Stimulated activated CD8-positive, alpha-beta memory T cell treated with anti-CD3 and anti-CD28 coated beads, Interleukin-4, amount 100 ng/mL, for 4 hours (primary cell): ENCODE results near the gene RFX2.
A peak's percentile ranks its signal among the peaks of the same experiment; 100 is the strongest.
"Not testable (repeated sequence)": the region's sequence is repeated elsewhere in the genome, so short reads cannot be mapped to it uniquely, and the experiment has no call there.

Experiments
- DNase-seq, 2 donors: peaks; one replicate each; pipeline ENCODE4 v3.0.0-alpha.2; 2020; ENCODE audit warnings: low read depth in 2 of 2, low spot score in 1 of 2

Gene RFX2

DNA sequence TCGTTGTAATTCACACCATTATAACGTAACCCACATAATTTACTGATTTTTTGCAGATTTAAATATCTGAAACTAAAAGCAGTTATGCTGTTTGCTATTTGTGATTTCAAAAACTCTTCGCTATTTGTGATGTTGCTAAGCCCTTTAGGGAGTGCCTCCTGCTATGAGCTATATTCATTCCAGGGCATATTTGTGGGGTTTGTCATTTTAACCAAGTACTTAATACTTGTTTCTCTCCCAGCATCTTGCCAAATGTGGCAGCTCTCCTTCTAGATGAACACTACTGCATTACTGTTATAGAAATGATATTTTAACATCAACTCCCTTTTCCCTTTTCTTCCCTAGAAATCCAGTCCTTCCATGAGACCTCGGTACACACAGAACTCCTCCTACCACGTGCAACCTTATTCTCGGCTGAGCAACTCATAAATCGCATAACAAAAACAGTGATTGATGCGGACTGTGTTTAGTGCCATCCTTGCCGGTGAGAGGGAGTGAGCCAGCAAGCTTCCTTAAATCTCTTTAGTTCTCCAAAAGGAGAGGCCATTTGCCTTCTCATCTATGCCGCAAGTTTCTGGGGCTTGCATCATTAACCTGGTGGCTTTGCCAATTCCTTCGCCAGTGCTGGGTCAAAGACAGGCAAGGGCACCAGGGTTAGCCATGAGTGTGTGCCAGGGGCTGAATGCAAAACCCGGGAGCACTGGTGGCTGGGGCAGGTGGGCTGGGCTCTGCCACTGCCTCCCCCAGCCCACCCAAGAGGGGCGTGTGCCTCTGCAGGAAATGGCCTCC lies 33.4 kb downstream of the RFX2 start:
- DNase-seq = no peak

- DNase-seq = no peak
Measured at GRCh38 chr19:6076291-6076665, 34.0 kb downstream of the RFX2 start.

GRCh38 chr19:6074709-6075403 lies 35.4 kb downstream of the RFX2 start:
- DNase-seq = no peak

DNA sequence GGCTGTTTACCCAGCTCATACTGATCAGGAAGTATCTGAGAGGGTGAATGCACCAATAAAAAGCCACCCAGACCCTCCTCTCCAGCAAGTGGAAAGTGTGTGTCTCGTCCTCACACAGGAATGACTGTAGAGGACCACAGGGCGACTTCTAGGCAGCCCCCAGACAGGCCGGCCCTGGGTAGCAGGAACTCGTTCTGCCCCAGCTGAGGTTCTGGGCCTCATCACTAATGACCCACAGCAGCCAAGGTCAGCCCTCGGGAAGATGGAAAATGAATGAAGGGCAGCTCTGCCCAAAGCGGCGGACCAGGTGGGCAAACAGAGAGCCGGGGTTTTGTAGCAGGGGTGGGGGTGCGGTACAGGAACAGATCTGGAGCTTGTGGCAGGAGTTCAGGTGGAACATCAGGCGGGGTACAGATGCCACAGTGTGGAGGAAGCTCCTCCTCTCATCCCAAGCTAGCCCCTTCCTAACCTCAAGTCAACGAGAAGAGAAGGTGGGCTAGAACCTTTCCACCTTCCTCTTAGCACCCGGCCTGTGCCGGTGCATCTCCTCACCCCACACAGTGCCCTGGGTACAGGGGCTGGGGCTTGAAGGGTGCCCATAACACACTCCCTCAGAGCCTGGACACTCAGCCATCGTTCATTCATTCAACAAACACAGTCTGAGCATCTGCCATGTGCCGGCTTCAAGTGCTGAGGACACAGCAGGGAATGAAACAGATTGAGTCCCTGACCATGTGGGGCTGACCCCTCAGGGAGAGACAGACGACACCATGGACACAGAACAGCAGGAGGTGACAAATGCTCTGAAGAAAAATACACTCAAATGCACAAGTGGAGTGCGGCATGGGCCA lies 36.2 kb downstream of the RFX2 start:
- no peak for DNase-seq

GRCh38 chr19:6073233-6073632 lies 37.1 kb downstream of the RFX2 start:
- not testable (repeated sequence) for DNase-seq

DNA sequence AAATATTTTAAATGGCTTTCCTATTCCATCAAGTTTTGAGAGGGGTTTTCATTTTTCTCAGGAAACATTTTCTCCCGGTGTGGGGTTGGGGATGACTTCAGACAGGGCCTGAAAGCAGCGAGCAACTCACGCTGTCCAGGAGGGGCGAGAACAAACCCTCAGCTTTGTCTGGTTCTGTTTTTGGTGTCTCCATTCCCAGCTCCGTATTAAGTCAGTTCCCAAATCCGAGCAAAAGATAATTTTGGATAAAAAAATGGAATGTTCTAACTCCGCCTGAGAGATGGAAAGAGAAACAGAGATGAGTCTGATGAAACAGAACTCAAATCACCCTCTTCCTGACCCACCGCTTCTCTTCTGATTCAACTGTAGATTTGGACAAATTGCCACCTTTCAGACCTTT lies 38.4 kb downstream of the RFX2 start:
- DNase-seq = no peak

GRCh38 chr19:6070720-6071485 lies 39.4 kb downstream of the RFX2 start:
- DNase-seq = no peak

- no peak for DNase-seq
Measured at GRCh38 chr19:6070207-6070681, 40.1 kb downstream of the RFX2 start.

DNA sequence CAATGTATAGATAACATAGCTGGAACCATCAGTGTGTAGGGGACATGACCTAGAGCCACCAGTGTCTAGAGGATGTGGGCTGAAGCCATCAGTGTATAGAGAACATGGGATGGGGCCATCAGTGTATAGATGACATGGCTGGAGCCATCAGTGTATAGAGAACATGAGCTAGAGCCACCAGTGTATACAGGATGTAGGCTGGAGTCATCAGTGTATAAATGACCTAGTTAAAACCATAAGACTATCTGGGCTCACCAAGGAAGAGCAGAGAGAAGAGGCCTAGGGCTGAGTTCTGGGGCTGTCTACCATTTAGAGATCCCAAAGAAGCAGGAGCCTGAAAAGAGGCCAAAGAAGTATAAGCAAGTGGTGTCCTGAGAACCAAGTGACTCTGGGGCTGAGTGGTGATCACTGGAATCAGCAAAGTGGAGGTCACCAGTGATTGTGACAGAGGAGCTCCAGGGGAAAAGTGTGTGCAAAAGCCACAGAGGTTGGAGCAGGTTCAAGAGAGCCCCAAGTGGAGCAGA lies 41.0 kb downstream of the RFX2 start:
- no peak for DNase-seq

- no peak for DNase-seq
Measured at GRCh38 chr19:6068711-6069110, 41.6 kb downstream of the RFX2 start.

DNA sequence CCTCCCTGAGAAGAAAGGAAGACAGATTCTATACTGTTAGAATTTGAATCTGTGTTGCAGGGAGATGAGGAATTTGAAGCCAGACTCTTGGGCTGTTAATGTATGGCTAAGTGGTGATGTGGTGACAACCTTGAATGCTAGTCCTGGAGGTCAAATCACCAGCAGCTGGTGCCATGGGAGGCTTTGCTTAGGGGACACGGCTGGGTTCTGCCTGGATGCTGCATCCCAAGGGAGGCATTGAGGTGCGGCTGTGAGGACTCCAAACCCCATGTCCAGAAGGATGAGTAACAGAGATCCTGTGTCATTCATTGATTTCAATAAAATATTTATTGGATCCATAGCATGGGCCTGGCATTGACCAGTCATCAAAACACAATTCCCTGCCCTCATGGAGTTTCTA lies 42.3 kb downstream of the RFX2 start:
- DNase-seq = no peak

DNA sequence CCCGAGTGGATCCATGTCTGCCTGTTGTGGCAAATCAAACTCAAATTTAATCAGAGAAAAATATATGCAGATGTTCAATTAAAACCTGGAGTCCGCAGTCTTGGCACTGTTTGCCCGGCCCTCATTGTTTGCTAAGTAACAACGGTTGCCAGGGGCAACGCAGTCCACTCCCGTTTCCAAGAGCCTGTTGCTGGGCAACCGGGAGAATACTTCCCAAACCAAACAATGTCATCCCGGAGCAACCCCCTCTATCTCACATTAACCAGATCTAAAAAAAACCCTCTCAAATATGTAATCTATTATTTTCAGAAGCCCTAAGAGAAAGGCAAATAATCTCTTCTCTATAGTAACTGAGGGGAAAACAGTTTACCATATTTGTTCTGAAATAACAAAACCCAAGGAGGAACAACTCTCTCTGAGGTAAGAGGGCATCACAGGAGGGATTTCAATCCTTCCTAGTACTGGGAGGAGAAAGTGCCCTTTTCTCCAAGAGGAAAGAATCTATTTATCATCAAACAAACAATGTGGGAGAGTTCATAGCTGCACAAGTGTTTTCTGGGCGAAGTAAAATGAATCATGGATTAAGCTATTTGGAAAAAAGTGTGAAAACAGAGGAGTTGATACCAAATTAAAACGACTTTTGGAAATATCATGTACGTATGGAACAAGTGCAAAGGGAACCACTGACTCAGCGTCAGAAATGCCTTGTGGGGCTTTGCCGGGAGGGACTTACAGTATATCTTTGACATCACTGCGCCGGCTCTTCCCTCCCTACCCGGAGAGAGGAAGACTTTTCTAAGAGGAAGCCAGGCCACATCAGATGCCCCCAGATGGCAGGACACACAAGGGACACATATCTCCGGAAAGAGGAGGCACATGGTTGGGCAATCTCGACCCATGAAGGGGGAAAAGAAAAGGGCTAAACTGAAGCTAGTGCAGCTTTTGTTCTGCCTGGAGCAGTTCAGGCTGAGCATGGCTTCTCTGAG lies 43.3 kb downstream of the RFX2 start:
- no peak for DNase-seq

- peak; percentile 23 to 45 for DNase-seq
Measured at GRCh38 chr19:6065685-6066374, 44.5 kb downstream of the RFX2 start.

DNA sequence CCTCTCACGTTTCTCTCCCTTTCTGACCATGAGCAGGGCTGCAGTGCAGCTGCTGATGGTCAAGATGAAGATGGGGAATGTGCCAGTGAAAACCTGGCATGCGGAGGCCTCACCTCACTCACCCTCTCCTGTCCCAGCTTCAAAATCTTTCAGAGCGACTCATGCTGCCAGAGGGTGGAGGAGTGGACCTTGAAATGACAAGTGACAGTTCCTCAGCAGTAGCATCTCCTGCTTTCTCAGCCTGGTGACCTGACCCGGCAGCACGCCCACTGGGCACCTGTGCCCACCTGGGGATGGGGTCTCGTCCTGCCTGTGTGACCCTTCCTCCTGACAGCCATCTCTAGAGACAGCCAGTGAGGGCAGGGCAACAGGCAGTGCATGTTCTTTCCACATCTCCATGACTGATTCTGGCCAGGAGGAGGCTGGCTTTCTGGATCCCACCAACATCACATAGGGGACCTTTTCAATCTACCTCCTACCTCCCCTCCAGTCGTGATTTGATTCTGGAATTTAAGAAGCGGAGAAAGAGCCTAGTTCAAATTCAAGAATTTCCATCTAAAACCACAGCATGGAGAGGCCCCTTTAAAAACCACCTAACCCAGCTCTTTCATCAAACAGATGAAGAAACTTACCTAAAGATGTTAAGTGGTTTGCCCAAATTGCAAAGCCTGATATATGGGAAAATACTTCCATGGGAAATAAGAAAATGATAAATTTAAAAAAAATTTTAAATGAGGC lies 45.8 kb downstream of the RFX2 start:
- no peak for DNase-seq

- DNase-seq = no peak
Measured at GRCh38 chr19:6063576-6064335, 46.5 kb downstream of the RFX2 start.

DNA sequence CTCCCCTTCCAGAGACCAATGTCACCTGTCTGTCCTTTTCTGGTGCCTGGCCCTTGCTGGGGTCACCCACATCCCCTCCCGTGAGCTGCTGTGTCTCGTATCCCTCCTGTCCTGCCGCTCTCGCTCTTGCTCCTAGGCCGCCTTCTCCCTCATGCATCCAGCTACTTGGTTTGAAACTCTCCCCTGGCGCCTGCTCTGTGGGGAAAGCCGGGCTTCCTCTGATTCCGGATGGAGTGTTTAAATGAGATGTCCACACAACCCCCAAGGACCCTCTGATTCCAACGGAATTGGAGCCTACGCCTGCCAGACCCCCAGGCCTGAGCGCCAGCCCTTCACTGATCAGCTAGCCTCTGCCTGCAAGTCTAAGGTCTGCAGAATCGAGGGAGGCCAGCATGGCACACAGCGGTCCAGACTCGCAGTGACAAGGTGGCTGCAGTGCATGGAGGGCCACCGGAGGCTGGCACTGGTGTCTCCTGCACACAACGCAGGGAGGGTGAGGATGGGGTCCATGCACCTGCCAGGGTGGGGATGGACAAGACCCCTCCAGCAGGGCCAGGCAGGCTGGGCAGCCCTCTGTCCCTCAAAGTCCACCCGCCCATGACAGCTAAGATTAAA lies 47.2 kb downstream of the RFX2 start:
- DNase-seq = no peak

- peak in 1 of 2 donors; percentile 12 for DNase-seq
Measured at GRCh38 chr19:6062274-6062673, 48.0 kb downstream of the RFX2 start.
